SIG-M5 (cell line): ENCODE results near the gene HCFC1.
A peak's percentile ranks its signal among the peaks of the same experiment; 100 is the strongest.
"Not testable (repeated sequence)": the region's sequence is repeated elsewhere in the genome, so short reads cannot be mapped to it uniquely, and the experiment has no call there.

Experiments used
- DNase-seq: peaks from one replicate; lab custom pipeline; 2025; lab: John Stamatoyannopoulos, UW

Gene HCFC1

DNA sequence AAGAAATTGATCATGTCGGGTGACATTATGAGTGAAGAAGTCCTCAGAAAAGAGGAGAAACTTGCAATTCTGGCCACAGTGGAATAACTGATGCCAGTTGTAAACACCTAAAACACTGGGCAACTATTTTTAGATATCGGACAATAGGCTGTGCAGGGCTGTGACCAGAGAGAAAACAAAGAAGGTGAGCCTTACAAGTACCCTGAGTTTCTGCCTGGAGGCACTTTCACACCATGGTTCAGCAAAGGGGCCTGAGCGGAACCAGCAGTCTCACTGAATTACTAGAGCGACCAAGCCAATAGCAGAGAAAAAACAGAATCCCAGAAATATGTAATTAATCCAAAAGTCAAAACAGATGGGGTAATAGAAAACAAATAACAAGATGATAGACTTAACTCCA is 36.9 kb upstream of the HCFC1 start:
- DNase-seq = no peak

DNA sequence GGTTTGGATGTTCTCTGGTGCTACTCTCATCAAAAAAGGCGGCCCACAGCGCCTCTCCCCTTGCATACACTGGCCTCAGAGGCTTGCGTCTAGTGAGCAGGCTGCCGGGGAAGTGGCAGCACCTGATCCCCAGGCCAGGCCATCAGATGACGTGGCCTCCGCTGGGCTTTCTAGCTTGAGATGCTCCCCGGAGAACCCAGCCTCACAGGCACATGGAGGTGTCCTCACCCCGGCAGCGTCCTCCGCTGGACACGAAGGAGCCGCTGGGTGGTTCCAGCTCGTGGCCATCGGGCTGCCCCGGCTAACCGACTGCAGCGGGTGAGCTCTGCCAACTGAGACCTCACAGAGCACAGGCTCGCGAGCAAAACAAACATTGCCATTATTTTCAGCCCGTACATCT is 35.3 kb upstream of the HCFC1 start:
- no peak for DNase-seq

GRCh38 chrX:154004315-154004714 is 32.7 kb upstream of the HCFC1 start:
- no peak for DNase-seq

- DNase-seq = peak; percentile 32
Observed at GRCh38 chrX:154002215-154002719, 30.6 kb upstream of the HCFC1 start.

DNA sequence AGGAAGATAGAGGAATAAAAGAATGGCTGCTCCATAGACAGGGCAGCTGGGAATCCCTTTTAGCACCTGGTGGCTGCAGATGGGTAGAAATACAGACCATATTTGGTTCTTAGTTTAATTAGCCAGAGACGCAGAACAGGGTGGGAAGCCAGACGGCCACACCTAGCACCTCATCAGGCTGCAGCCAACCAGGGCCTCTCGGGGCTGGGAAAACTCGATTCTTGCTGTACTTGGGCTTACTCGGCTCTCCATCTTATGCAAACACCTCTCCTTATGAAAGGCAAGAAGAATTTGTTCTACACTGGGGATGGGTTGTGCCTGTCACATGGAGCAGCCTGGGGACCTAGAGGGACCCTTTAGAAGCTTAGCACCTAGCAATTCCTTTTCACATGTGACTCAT is 28.4 kb upstream of the HCFC1 start:
- DNase-seq = no peak

DNA sequence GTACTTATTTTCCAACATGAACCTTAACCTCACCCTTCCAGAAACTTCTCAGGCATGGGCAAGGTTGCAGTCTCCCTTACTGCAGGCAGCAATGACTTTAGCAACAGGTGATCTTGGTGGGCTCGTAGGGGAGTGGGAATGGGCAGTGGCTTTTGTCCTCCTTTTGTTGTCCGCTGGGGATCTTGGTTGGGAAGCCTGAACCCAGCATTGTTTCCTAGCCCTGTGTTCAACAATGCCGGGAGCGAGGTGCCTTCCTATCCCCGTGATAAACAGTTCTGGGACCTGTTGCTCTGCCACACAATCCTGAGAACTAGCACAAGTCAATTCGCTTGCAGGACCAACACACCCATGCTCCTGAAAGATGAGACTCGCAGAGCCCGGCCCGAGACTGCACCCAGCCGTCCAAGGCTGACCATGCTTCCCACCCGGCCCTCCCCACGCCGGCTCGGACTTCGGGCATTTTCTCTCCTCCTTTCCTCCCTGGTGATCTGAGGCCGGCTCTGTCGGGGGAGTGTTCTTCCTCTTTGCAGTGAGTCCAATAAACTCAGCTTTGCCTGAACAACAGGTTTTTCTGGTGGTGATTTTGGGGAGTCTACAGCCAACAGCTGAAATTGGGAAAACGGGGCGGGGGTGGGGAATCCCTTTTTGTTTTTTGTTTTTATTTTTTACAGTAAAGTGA is 27.9 kb upstream of the HCFC1 start:
- no peak for DNase-seq

DNA sequence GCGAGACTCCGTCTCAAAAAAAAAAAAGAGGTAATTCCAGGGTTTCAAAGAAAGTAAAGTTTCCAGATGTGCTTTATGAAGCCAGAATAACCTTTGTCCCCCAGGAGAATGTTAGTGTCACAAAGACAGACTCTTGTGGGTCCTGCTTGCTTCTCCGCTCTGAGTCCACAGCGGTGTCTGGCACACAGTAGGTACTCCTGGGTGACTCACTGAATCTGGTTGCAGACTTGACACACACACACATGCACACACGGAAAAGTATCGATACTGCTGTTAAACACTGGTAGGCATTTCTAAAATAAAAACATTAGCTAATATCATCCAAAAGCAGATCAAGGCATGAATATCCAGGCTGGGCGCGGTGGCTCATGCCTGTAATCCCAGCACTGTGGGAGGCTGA is 23.9 kb upstream of the HCFC1 start:
- no peak for DNase-seq

GRCh38 chrX:153994398-153994797 is 22.8 kb upstream of the HCFC1 start:
- DNase-seq = not testable (repeated sequence)

- no peak for DNase-seq
Observed at GRCh38 chrX:153993978-153994377, 22.4 kb upstream of the HCFC1 start.

- DNase-seq = no peak
Observed at GRCh38 chrX:153993079-153993478, 21.5 kb upstream of the HCFC1 start.

GRCh38 chrX:153992180-153992579 is 20.6 kb upstream of the HCFC1 start:
- no peak for DNase-seq

DNA sequence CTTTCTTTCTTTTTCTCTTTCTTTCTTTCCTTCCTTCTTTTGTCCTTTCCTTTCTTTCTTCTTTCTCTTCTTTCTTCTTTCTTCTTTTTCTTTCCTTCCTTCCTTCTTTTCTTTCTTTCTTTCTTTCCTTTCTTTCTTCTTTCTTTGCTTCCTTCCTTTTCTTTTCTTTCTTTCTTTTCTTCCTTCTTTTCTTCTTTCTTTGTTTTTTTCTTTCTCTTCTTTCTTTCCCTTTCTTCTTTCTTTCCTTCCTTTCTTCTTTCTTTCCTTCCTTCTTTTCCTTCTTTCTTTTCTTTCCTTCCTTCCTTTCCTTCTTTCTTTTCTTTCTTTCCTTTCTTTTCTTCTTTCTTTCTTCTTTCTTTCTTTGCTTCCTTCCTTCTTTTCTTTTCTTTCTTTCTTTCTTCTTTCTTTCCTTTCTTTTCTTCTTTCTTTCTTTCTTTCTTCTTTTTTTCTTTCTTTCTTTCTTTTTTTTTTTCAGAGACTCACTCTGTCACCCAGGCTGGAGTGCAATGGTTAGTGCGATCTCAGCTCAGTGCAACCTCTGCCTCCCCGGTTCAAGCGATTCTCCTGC is 19.5 kb upstream of the HCFC1 start:
- DNase-seq = no peak

GRCh38 chrX:153989973-153990655 is 18.5 kb upstream of the HCFC1 start:
- no peak for DNase-seq

- DNase-seq = no peak
Observed at GRCh38 chrX:153988493-153988892, 16.9 kb upstream of the HCFC1 start.

- DNase-seq = no peak
Observed at GRCh38 chrX:153984351-153985178, 12.9 kb upstream of the HCFC1 start.

GRCh38 chrX:153983321-153983801 is 11.7 kb upstream of the HCFC1 start:
- DNase-seq = no peak

GRCh38 chrX:153981771-153982533 is 10.3 kb upstream of the HCFC1 start:
- DNase-seq = peak; percentile 21

GRCh38 chrX:153981231-153981630 is 9.6 kb upstream of the HCFC1 start:
- no peak for DNase-seq

- not testable (repeated sequence) for DNase-seq
Observed at GRCh38 chrX:153980394-153980793, 8.8 kb upstream of the HCFC1 start.

DNA sequence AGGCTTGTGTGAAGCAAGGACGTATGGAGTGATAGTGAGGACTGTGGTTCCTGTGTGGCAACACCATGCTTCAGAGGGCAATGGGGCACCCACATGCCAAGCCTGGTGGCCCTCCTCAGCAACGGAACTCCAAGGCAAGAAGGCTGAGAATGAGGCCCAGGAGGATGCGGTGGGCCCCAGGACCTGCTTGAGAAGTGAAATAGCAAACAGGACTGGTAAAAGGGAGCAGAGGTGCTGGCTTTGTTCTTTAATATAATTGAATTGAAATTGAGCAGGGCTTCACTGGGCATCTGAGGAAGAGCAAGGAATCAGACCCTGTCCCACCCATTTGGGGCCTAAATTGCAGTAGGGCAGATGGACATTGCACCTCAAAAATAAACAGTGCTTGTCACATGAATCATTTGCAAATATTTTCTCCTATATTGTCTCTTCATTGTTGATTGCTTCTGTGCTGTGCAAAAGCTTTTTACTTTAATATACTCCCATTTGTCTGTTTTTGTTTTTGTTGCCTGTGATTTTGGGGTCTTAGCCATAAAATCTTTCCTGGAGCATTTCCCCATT is 3.2 kb upstream of the HCFC1 start:
- no peak for DNase-seq
